NCI-H446 (cell line): ENCODE data around the gene FOXI3.
"Not testable (repeated sequence)": the region's sequence is repeated elsewhere in the genome, so short reads cannot be mapped to it uniquely, and the experiment has no call there.

Source experiments
- DNase-seq, 2 experiments: peaks; one replicate each; lab custom pipeline; 2025; lab: John Stamatoyannopoulos, UW

The FOXI3 gene

DNA sequence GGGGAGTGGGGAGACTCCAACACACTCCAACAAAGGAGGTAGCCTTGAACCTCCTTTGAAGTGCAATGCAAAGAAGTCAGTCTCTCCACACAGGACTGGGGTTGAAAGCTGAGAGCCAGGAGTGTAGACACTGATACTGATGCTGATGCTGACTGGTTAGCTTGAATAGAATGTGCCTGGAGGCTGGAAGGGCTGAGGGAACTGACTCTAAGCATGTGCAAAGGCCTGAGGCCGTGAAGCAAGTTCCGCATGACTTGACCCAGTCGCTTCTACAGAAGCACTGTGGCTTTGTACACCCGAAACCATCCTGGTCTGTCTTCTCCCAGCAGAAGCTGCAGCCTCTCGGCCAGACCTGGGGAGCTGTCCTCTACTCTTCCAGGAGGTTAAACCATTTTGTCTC is 10.4 kb downstream of the FOXI3 start:
- no peak for DNase-seq

DNA sequence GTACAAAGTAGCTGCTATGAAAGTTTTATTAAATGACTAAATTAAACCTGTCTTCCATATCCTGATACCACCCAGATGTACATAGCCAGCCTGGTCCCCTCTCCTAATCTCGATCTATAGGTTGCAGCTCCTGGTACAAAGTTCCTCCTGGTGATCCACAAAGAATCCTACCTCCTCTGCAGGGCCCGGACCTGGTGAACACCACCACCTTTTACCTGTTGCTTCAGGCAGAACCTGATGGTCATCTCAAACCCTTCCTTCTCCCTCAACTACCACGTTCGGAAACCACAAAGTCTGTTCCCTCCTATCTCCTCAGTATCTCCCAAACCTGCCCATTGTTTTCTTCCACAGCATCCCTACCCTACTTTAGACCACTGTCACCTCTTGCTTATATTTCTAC is 15.5 kb downstream of the FOXI3 start:
- no peak for DNase-seq

DNA sequence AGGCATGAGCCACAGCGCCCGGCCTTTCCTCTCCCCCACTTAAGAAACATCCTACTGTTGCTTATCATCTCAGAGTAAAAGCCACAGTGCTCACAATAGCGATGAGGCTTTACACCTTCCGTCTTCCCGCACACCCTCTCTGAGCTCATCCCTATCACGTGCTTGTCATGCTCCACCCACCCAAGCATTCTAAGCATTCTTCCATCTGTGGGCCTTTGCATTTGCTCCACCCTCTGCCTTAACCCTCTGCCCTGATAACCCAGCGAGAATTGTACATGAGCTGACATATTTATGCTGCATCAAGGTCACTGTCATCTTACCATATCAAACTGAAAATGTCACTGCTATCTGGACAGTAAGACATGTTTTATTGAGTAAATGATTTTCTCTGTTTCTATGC is 22.6 kb downstream of the FOXI3 start:
- DNase-seq: no peak

DNA sequence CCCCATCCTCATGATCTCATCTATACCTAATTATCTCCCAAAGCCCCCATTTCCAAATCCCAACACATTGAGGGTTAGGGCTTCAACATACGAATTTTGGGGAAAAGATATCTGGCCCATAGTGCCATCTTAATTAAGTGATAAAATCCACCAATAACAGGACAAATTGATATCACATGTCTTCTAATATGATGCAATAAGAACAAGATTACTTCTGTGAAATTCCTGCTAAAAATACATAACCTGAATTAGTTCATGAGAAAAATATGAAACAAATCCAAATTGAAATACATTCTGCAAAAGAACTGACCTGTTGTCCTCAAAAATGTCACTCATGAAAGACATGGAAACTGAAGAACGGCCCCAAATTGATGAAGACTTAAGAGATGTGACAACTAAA is 28.8 kb downstream of the FOXI3 start:
- DNase-seq: no peak

DNA sequence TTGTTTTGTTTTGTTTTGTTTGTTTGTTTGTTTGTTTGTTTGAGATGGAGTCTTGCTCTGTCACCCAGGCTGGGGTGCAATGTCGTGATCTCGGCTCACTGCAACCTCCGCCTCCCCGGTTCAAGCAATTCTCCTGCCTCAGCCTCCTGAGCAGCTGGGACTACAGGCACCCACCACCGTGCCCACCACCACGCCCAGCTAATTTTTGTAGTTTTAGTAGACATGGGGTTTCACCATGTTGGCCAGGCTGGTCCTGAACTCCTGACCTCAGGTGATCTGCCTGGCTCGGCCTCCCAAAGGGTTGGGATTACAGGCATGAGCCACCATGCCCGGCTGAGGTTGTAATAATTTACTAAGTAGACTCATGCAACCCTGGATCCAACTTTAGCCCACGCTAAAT is 33.4 kb downstream of the FOXI3 start:
- DNase-seq: not testable (repeated sequence)

DNA sequence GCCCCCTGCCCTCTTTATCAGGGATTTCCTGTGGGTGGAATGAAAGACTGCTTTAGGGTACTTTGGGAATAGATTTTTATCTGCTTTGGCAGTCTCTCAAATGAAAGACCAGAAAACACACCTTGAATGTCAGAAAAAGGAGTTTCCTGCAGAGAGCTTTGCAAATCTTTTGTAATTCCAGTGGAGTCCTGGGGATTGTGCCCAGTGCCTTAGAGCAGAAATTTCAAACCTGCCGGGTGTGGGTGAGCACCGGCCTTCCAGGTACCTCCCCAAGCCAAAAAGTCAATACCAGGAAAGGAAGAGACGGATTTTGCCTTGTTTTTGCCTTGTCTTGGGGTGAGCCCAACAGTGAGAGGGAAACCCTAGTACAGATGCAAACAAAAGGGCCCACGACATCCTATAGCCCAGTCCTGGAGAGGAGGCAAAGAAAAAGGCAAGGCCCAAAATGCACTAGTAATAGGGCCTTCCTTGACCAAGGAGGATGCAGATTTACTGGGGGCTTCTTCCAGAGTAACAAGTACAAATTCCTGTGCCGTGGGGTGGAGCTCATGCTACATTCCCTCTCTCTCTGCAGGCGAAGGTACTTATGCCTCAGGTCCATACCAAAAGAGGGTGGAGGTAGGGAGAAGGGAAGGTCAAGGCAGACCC is 36.4 kb downstream of the FOXI3 start:
- DNase-seq: no peak

DNA sequence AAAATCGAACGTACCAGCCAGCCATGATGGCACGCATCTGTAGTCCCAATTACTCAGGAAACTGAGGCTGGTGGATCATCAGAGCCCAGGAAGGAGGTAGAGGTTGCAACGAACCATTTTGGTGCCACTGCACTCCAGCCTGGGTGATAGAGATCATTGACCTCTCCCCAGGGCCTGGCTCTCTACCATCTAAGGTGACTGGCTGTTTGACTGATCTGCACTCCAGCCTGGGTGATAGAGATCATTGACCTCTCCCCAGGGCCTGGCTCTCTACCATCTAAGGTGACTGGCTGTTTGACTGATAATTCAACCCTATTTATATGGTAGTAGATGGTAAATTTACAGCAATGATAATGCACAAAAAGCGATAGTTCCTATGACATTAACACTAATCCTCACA is 43.6 kb downstream of the FOXI3 start:
- DNase-seq: not testable (repeated sequence)

DNA sequence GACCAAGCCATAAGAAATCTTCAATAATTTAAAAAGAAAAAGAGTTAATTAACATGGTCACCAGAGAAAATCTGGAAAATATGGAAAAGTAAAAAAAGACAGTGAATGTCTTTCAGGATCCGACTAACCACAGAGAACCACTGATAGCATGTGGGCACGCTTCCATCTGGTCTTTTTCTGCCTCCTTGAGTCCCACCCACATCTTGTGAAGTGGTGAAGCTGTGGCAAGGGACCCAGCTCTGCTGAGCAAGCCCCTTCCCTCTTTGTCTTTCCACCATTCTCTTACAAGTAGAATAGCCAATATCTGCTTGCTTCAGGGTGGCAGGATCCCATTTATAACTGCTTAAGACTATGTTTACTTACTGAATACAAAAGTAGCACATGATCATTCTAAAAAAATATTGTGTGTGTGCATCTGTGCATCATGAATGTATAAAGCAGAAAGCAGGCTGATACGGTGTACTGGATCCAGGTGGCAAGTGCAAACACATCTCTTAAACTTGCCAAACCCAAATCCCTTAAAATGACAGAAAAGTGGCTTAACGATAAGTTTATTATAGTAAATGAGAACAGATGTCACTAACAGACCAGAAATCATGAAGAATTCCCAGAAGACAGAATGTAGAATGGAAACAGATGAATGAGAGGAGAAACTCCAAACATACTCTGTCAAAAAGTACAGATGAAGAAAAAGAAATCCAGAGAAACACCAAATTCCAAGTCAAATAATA is 52.3 kb downstream of the FOXI3 start:
- no peak for DNase-seq

DNA sequence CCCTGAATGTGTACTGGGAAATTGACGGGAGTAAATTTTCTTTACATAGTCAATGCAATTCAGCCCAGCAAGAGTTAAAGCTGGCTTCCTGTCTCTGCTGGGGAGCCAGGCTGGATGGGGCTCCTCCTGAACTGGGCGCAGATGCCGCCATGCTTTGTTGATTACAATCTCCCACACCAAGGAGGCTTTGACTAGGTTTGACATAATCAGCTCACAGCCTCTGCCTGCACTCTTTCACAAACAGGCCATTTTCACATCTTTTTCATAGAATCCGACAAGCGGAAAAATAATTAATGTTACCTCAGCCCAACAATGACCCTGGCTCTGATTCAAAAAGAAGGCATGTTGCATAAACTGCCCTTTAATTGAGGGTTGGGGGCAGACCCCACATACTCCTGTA is 54.3 kb downstream of the FOXI3 start:
- no peak for DNase-seq
